T-helper 1 cell treated with Interleukin-12 subunit alpha and Interleukin-12 subunit beta and Interleukin-4 antibody, amounts not matched to agents 30 μg/mL and 1 μg/mL, for 36 hours (primary cell): ENCODE results near the gene METTL15.
"Not testable (repeated sequence)": the region's sequence is repeated elsewhere in the genome, so short reads cannot be mapped to it uniquely, and the experiment has no call there.

Source experiments
- H3K27ac Mint-ChIP-seq: one replicate; pipeline ENCODE4 v1.8.0; 2021; ENCODE audit warnings: mild to moderate bottlenecking, mixed read lengths
- H3K27me3 Mint-ChIP-seq: one replicate; pipeline ENCODE4 v1.8.0; 2021; ENCODE audit warnings: low read depth, mixed read lengths
- H3K36me3 Mint-ChIP-seq: one replicate; pipeline ENCODE4 v1.8.0; 2021; ENCODE audit warnings: low read depth, mixed read lengths
- H3K4me1 Mint-ChIP-seq: one replicate; pipeline ENCODE4 v1.8.0; 2021; ENCODE audit warnings: low read depth, mixed read lengths
- H3K4me3 Mint-ChIP-seq: one replicate; pipeline ENCODE4 v1.8.0; 2021; ENCODE audit warnings: mild to moderate bottlenecking, moderate library complexity, mixed read lengths
- H3K9me3 Mint-ChIP-seq: one replicate; pipeline ENCODE4 v1.8.0; 2021; ENCODE audit warnings: mixed read lengths

METTL15 gene

GRCh38 chr11:28337701-28338100 is 229.5 kb downstream of the METTL15 start:
- peaks cover 4% of the 10 kb centered on the region for H3K36me3 Mint-ChIP-seq
- H3K27me3 Mint-ChIP-seq: no peaks in the 10 kb centered on the region
- peaks cover 21% of the 10 kb centered on the region for H3K9me3 Mint-ChIP-seq
- no peak overlapping the region for H3K27ac Mint-ChIP-seq
- no peak overlapping the region for H3K4me3 Mint-ChIP-seq
- H3K4me1 Mint-ChIP-seq: no peaks in the 10 kb centered on the region

GRCh38 chr11:28338371-28338770 is 230.2 kb downstream of the METTL15 start:
- Mint-ChIP-seq H3K36me3 (peaks cover 2% of the 10 kb centered on the region), H3K27me3 (no peaks in the 10 kb centered on the region), H3K27ac (no peak overlapping the region), H3K9me3 (peaks cover 21% of the 10 kb centered on the region), H3K4me3 (no peak overlapping the region), H3K4me1 (peaks cover 2% of the 10 kb centered on the region)

- H3K27me3 Mint-ChIP-seq: no peaks in the 10 kb centered on the region
- H3K27ac Mint-ChIP-seq: no peak overlapping the region
- peaks cover 21% of the 10 kb centered on the region for H3K9me3 Mint-ChIP-seq
- H3K4me3 Mint-ChIP-seq: no peak overlapping the region
- peaks cover 2% of the 10 kb centered on the region for H3K36me3 Mint-ChIP-seq
- peaks cover 2% of the 10 kb centered on the region for H3K4me1 Mint-ChIP-seq
These were observed 231.3 kb downstream of the METTL15 start for GRCh38 chr11:28339488-28339887.

- Mint-ChIP-seq H3K9me3 (peaks cover 21% of the 10 kb centered on the region), H3K36me3 (peaks cover 2% of the 10 kb centered on the region), H3K4me1 (peaks cover 2% of the 10 kb centered on the region), H3K4me3 (no peak overlapping the region), H3K27ac (no peak overlapping the region), H3K27me3 (no peaks in the 10 kb centered on the region)
These were observed 234.5 kb downstream of the METTL15 start for GRCh38 chr11:28342716-28343115.

GRCh38 chr11:28343304-28344233 is 235.4 kb downstream of the METTL15 start:
- H3K4me3 Mint-ChIP-seq: no peak overlapping the region
- no peaks in the 10 kb centered on the region for H3K27me3 Mint-ChIP-seq
- H3K4me1 Mint-ChIP-seq: peaks cover 2% of the 10 kb centered on the region
- peaks cover 14% of the 10 kb centered on the region for H3K9me3 Mint-ChIP-seq
- H3K36me3 Mint-ChIP-seq: peaks cover 2% of the 10 kb centered on the region
- H3K27ac Mint-ChIP-seq: no peak overlapping the region

GRCh38 chr11:28346209-28346608 is 238.0 kb downstream of the METTL15 start:
- H3K9me3 Mint-ChIP-seq: no peaks in the 10 kb centered on the region
- H3K36me3 Mint-ChIP-seq: no peaks in the 10 kb centered on the region
- peaks cover 2% of the 10 kb centered on the region for H3K4me1 Mint-ChIP-seq
- H3K27me3 Mint-ChIP-seq: no peaks in the 10 kb centered on the region
- H3K4me3 Mint-ChIP-seq: no peak overlapping the region
- H3K27ac Mint-ChIP-seq: no peak overlapping the region

- Mint-ChIP-seq H3K4me1 (peaks cover 2% of the 10 kb centered on the region), H3K9me3 (no peaks in the 10 kb centered on the region), H3K36me3 (no peaks in the 10 kb centered on the region), H3K27ac (no peak overlapping the region), H3K27me3 (no peaks in the 10 kb centered on the region), H3K4me3 (no peak overlapping the region)
These were observed 238.5 kb downstream of the METTL15 start for GRCh38 chr11:28346721-28347120.

GRCh38 chr11:28347371-28347770 is 239.2 kb downstream of the METTL15 start:
- no peak overlapping the region for H3K27ac Mint-ChIP-seq
- peaks cover 2% of the 10 kb centered on the region for H3K4me1 Mint-ChIP-seq

GRCh38 chr11:28350216-28350615 is 242.0 kb downstream of the METTL15 start:
- no peaks in the 10 kb centered on the region for H3K36me3 Mint-ChIP-seq
- no peak overlapping the region for H3K4me3 Mint-ChIP-seq
- no peaks in the 10 kb centered on the region for H3K4me1 Mint-ChIP-seq
- H3K27me3 Mint-ChIP-seq: no peaks in the 10 kb centered on the region
- peaks cover 3% of the 10 kb centered on the region for H3K9me3 Mint-ChIP-seq
- H3K27ac Mint-ChIP-seq: no peak overlapping the region

More at GRCh38 chr11:28347371-28347770, 239.2 kb downstream of the METTL15 start:
- H3K36me3 Mint-ChIP-seq: no peaks in the 10 kb centered on the region
- no peaks in the 10 kb centered on the region for H3K9me3 Mint-ChIP-seq
- H3K27me3 Mint-ChIP-seq: no peaks in the 10 kb centered on the region
- H3K4me3 Mint-ChIP-seq: no peak overlapping the region

GRCh38 chr11:28353991-28354390 is 245.8 kb downstream of the METTL15 start:
- peaks cover 3% of the 10 kb centered on the region for H3K9me3 Mint-ChIP-seq
- H3K4me3 Mint-ChIP-seq: no peak overlapping the region
- no peak overlapping the region for H3K27ac Mint-ChIP-seq
- no peaks in the 10 kb centered on the region for H3K27me3 Mint-ChIP-seq
- no peaks in the 10 kb centered on the region for H3K4me1 Mint-ChIP-seq
- H3K36me3 Mint-ChIP-seq: no peaks in the 10 kb centered on the region

GRCh38 chr11:28366549-28367346 is 258.6 kb downstream of the METTL15 start:
- peaks cover 52% of the 10 kb centered on the region for H3K9me3 Mint-ChIP-seq
- no peaks in the 10 kb centered on the region for H3K4me1 Mint-ChIP-seq
- H3K4me3 Mint-ChIP-seq: no peak overlapping the region
- no peak overlapping the region for H3K27ac Mint-ChIP-seq
- no peaks in the 10 kb centered on the region for H3K36me3 Mint-ChIP-seq
- H3K27me3 Mint-ChIP-seq: no peaks in the 10 kb centered on the region

- not testable (repeated sequence) for H3K4me1 Mint-ChIP-seq
These were observed 269.9 kb downstream of the METTL15 start for GRCh38 chr11:28378095-28378494.

More at GRCh38 chr11:28378095-28378494, 269.9 kb downstream of the METTL15 start:
- H3K4me3 Mint-ChIP-seq, H3K27ac Mint-ChIP-seq, H3K36me3 Mint-ChIP-seq, H3K27me3 Mint-ChIP-seq: not testable (repeated sequence)
- H3K9me3 Mint-ChIP-seq: peaks cover 24% of the 10 kb centered on the region
